CD1c-positive myeloid dendritic cell (primary cell): ENCODE data around the gene SMIM17.
"Not testable (repeated sequence)": the region's sequence is repeated elsewhere in the genome, so short reads cannot be mapped to it uniquely, and the experiment has no call there.

Experiments
- DNase-seq: peaks from one replicate; pipeline ENCODE4 v3.0.0-alpha.2; 2016; ENCODE audit errors: extremely low spot score

Gene SMIM17

DNA sequence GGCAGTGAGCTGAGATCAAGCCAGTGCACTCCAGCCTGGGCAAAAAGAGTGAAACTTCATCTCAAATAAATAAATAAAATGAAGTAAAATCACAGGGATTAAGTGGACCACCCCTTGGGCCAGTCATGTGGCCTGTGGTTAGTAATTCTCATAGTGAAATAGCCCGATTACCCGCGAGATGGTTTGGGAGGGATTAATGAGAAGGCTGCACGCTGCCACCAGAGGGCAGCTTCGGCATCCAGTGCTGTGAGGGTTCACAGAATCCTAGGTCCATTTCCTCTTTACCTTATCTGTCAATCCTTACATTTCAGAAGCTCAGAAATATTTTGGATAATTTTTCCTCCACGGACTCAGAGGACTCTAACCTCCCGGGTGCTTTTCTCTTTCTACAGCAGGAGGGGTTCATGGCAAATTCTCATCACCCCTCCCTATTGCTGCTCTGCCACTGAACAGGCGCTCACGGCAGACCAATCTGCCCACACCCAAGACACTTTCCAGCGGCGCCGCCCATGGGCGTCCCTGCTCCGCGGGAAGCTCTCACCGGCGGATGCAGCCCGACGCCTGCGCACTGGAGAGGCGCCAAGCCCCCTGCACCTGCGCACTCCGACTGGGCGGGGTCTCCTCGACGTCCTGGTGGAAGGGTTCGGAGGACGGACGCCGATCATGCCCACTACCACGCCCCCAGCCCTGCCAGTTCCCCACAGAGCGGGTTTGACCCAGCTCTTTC, 17.6 kb downstream of the SMIM17 start:
- DNase-seq = no peak

DNA sequence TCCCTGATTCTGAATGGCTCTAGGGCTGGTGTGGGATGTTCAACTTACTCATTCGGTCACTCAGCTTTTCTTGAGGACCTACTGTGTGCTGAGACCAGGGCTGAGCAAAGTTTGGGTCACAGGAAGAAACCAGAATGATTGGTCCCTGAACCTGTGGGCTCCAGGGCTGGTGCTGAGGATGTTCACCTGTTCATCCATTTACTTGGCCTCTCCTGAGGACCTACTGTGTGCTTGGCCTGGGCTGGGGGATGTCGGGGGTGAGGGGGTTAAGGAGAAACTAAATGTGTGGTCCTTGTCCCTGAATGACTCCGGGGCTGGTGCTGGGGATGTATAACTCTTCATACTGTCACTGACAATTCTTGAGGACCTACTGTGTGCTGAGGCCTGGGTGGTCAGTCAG, 18.3 kb downstream of the SMIM17 start:
- no peak for DNase-seq

DNA sequence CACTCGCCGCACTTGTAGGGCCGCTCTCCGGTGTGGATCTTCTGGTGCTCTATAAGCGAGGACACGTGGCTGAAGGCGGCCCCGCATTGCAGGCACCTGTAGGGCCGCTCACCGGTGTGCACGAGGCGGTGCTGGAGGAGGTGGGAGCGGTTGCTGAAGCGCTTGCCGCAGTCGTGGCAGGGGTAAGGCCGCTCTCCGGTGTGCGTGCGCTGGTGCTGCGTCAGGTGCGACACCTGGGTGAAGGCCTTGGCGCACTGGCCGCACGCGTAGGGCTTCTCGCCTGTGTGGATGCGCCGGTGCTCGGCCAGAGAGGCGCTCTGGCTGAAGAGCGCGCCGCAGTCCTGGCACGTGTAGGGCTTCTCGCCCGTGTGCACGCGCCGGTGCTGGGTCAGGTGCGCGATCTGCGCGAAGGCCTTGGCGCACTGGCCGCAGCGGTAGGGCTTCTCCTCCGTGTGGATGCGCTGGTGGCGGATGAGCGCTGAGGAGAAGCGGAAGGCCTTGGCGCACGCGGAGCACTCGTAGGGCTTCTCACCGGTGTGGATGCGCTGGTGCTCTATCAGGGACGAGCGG, 21.1 kb downstream of the SMIM17 start:
- DNase-seq = no peak

DNA sequence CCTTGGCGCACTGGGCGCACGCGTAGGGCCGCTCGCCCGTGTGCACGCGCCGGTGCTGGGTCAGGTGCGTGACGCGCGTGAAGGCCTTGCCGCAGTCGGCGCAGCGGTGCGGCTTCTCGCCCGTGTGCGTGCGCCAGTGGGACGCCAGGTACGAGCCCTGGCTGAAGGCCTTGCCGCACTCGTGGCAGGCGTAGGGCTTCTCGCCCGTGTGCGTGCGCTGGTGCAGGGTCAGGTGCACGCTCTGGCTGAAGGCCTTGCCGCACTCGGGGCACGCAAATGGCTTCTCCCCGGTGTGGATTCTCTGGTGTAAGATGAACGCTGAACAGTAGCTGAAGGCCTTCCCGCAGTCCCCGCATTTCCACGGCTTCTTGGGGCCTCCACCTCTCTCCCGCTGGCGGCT, 21.6 kb downstream of the SMIM17 start:
- DNase-seq = no peak

DNA sequence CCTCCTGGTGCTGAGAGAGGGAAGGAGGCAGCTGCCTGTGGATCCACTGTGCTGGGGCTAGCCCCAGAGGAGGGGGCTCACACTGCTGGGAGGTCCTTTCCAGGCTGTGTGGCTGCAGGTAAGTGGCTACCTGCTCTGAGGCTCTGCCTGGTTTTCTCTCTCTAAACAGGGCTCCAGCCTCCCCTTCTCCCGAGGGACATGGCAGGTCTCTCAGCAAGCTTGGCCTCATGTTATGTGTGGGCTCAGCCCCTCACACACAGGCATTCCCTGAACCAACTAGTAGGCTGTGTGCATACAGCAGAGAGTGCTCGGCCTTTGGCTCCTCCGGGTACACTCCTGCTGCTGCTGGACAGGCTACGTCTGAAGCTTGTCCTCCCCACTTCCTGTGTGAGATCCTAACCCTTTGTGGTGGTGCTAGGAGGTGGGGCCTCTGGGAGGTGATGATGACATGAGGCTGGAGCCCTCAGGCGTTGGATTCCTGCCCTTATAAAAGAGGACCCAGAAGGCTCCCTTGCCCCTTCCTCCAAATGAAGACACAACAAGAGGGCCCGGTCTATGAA, 24.4 kb downstream of the SMIM17 start:
- no peak for DNase-seq

DNA sequence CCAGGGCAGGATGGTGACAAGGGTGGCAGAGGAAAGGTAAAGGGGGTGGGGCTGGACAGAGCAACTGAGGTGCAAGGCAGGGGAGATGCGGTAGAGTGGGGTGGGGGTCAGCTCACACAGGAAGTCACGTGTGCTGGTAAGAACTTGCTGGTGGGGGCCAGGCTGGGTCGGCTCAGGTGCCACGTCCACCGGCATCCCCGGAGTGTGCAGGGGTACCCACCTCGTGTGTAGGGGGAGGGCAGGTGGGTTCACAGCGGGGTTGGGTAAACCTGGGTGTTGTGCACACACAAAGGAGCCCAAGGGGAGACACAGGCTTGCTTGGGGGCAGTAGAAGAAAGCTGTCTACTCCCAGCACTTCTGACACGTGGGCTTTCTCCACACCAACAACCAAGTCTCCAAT, 25.7 kb downstream of the SMIM17 start:
- no peak for DNase-seq

DNA sequence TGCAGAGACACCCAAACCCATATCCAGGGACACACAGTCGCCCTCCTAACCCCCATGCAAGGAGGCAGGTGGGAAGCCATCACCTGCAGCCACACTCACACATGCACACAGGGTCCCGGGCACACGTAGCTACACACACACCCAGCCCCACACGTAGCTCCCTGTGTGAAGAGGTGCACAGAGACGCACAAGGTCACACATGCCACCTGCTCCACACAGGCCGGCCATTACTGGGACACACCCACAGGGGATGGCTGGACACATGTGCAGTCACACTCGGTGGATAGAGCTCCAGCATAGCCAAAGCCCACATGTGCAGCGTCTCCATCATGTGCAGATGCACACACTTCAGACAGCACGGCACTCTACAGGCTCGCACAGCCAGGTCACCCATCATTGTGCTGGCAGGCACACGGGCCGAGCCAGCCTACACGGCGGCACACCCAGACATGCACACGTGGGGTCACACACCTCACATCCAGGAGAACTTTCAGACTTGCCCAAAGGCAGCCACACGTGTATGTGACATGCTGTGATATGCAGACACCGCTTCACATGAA, 27.5 kb downstream of the SMIM17 start:
- DNase-seq = no peak

DNA sequence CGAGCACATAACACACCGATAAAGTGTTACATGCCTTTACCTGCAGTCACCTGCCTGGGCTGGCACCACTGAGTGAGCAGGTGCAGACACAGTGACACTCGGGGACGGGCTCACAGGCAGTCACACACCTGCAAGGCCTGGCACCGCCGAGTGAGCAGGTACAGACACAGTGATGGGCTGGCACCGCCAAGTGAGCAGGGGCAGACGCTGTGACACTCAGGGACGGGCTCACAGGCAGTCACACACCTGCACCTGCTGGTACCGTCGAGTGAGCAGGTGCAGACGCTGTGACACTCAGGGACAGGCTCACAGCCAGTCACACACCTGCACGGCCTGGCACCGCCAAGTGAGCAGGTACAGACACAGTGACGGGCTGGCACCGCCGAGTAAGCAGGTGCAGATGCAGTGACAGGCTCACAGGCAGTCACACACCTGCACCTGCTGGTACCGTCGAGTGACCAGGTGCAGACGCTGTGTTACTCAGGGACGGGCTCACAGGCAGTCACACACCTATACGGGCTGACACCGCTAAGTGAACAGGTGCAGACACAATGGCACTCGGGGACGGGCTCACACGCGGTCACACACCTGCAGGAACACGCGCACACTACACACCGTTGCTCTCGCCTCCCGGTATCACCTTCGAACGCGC, 28.1 kb downstream of the SMIM17 start:
- DNase-seq = no peak

DNA sequence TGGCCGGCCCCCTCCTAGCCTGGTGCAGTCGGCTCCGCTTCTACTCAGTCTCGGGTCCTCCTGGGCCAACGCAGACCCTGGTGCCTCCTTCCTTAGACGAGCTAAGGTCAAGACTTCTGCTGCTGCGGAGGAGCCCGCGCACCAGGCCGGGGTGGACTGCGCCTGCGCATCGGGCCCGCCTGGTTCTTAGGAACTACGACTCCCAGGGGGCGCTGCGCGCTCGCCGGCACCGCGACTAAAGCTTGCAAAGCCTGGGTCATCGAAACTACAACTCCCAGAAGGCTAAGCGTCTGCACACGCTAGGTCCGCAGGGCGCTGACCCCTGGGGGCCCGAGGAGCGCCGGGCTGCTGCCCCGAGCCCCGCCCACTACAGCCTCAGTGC, 28.6 kb downstream of the SMIM17 start, which contains the start of gene ZNF835:
Gene ZNF835, minus strand, starts transcription at position 145 of the 382 bp plus-strand sequence. CDS start 6,559 bp downstream, outside the sequence.
- peak; percentile 91 for DNase-seq

GRCh38 chr19:56672610-56673009, 29.7 kb downstream of the SMIM17 start:
- DNase-seq = not testable (repeated sequence)

GRCh38 chr19:56678205-56678604, 35.2 kb downstream of the SMIM17 start:
- no peak for DNase-seq

DNA sequence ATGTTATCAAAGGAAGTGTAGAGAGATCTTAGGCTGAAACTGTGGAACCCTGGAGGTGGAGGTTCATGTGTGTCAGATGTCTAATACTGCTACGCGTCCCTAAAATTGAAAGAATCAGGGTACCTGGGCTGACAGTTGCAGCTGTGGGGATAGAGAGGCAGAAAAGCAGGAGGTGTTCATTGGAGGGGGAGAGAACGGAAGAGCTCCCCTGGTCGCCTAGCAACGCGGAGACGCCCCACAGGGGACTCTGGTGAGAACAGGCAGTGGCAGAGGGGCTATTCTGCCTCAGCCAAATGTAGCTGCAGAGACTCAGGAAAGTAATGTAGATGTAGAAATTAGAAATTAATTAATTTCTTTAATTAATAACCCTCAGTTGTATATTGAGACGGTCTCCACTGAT, 38.7 kb downstream of the SMIM17 start:
- DNase-seq = no peak

- no peak for DNase-seq
Observed at GRCh38 chr19:56683116-56683515, 40.2 kb downstream of the SMIM17 start.

DNA sequence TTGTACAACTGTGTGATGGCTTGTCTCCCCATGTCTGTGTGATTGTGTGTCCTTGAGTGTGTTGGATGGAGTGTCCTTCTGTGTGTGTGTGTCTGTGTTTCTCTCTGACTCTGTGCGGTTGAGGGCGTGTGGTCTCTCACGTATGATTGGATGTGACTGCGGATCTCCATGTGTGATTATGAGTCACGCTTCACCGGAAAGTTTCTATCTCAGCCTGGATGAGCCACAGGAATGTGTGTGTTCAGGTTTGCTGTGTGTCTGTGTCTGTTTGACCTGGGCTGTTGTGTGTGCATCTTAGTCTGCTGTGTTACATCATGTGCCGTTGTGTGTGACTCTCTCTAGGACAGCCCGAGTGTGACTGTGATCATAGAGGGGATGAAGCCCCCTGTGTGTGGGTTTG, 44.1 kb downstream of the SMIM17 start:
- DNase-seq = no peak

DNA sequence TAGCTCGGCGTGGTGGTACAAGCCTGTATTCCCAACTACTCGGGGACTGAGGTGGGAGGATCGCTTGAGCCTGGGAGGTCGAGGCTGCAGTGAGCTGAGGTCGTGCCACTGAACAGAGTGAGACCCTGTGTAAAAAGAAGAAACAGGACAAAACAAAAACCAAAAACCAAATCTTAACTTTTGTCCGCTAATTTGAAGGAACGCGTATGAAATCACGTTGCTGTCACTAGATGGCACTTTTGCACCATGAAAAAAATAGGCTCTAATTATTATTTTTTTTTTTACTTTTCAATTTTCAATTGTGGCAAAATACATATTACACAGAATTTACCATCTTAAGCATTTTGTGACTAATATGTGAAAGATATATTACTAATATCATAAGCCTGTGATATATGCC, 46.2 kb downstream of the SMIM17 start:
- DNase-seq = no peak

DNA sequence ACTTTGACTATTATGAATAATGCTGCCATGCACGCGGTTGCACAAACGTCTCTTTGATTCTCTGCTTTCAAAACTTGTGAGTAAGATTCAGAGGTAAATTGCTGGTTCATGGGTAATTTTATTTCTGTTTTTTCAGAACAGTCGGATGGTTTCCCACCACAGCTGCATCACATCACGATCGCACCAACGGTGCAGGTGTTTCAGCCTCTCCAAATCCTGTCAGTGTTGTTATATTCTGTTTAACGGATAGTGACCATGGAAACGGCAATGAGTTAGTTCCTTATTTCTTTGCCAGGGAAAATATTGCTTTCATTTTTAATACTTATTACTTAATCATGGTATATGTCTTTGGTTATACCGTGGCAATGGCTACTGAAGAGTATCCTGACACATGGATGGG, 47.7 kb downstream of the SMIM17 start:
- DNase-seq = no peak

DNA sequence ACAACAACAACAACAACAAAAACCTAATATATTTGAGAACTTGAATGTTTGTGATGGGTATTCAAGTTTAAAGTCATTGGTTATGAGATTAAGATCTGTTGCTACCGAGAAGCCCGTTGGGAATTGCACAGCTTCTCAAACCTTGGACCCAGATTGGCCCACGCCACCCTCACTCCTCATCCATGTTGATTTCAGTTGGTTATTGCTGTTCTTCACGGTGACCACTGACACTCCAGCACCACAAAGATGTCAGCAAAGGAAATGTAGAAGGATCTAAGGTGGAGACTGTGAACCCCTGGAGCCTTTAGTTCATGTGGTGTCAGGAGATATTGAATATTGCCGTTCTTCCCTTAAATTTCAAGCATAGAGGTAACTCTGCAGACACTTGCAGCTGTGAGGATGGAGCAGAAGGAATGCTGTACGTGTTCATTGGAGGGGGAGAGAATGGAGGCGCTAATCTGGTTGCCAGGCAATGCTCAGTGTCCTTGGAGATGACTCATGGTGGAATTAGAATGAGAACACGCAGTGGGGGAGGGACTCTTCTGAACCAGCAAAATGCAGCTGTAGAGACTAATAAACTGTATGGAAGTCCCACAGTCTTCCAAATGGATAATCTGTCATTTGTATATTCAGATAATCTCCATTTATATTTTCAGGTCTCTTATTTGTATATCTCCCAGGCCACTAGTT, 49.4 kb downstream of the SMIM17 start:
- DNase-seq = no peak

GRCh38 chr19:56699552-56699951, 56.6 kb downstream of the SMIM17 start:
- DNase-seq = no peak

DNA sequence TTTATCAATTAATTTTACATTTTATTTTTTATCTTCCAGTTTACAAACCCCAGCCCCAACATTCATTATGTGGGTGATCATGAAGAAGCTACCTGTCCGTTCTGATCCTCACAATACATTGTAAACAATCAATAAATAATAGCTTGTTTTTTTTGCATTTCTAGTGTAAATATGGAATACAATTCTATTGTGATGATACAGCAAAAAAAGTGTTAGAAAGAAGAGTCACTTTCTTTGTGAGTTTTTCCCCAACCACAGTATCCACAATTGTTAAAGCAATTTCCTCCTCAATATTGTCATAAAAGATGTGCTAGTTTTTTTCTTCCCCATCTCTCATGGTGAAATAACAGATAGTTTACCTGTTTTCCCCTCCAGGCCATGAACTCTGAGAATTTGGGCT, 58.9 kb downstream of the SMIM17 start:
- DNase-seq = no peak

DNA sequence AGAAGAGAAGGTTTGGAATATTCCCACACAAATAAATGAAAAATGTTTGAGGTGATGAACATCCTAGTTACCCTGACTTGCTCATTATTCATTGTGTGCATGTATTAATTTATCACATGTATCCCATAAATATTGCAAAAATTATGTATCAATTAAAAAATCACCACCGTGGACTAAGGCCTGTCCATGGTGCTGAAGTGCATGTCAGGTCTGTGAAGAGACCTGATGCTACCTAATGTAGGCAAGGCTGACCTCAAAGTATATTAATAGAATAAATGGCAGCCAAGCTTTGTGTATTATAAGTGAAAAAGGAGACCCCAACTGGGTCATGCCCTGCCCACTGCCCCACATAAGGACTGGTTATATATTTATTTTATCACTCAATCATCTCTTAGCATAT, 63.0 kb downstream of the SMIM17 start:
- DNase-seq = no peak
